GM12878 (cell line): ENCODE results near the gene VASH1. TPM values are rescaled to one million over a fixed set of nuclear protein-coding genes. Genes with fewer than 3 reads are reported as not detected.

Source experiments
- ATAC-seq: fragments of 200-7000 bp; cut with Tn5 transposase; 3 replicates; pipeline ENCODE4 v1.9.1; 2020; ENCODE audit warnings: mild to moderate bottlenecking, moderate library complexity
- BruUV-seq: library from RNA; stranded (reverse); fragments of 400-500 nt; replicated peaks from 2 replicates; lab custom pipeline; 2021; lab: Mats Ljungman, UMichigan
- CTCF ChIA-PET: fragments of 300-600 bp; sonication (Branson Sonifier 250); formaldehyde crosslinking; extraction: SDS; loops from one replicate; lab custom pipeline; 2021; ENCODE audit warnings: inconsistent platforms; lab: Yijun Ruan, JAX
- POLR2A ChIA-PET: fragments of 350-600 bp; formaldehyde crosslinking; extraction: SDS; loops from one replicate; lab custom pipeline; 2021; ENCODE audit warnings: inconsistent platforms; lab: Charles Lee
- RAD21 ChIA-PET: fragments of 300-600 bp; sonication (Branson Sonifier 250); formaldehyde crosslinking; loops from one replicate; lab custom pipeline; 2023; ENCODE audit warnings: antibody characterized with exemption; ENCODE audit not compliant: unreplicated experiment; lab: Charles Lee
- SMC1A ChIA-PET: fragments of 300-600 bp; sonication (Branson Sonifier 250); formaldehyde crosslinking; loops from one replicate; lab custom pipeline; 2023; ENCODE audit not compliant: unreplicated experiment, uncharacterized antibody; lab: Charles Lee
- DNase-seq: peaks from one replicate; pipeline ENCODE4 v3.0.0-alpha.2; 2011; ENCODE audit warnings: low read depth, low spot score
- FAIRE-seq: peaks from 3 replicates; lab custom pipeline; 2011; peaks lifted over from hg19 to GRCh38; lab: Jason Lieb, UNC
- H2AFZ ChIP-seq: 2 replicates; pipeline ENCODE4 v1.6.0; 2011; ENCODE audit warnings: low read depth, low read length, control low read depth; ENCODE audit not compliant: control insufficient read depth
- H3K27ac ChIP-seq: 2 replicates; pipeline ENCODE4 v1.5.1; 2011; ENCODE audit warnings: control low read depth; ENCODE audit not compliant: control insufficient read depth, insufficient read depth
- H3K27me3 ChIP-seq, 2 experiments: replicated peaks in 1 of 2; 2 replicates each; pipeline versions ENCODE4 v1.6.0 to v1.6.1; 2011; ENCODE audit warnings: low read length in 1 of 2; ENCODE audit not compliant: control insufficient read depth in 2 of 2, insufficient read depth in 2 of 2
- H3K36me3 ChIP-seq, 2 experiments: 2 replicates each; pipeline ENCODE4 v1.5.1; 2011; ENCODE audit warnings: low read length in 1 of 2; ENCODE audit not compliant: control insufficient read depth in 2 of 2, insufficient read depth in 2 of 2
- H3K4me1 ChIP-seq: 2 replicates; pipeline ENCODE4 v1.6.1; 2011; ENCODE audit warnings: mild to moderate bottlenecking, low read length, moderate library complexity, mixed read lengths; ENCODE audit not compliant: control insufficient read depth, insufficient read depth
- H3K4me2 ChIP-seq: 2 replicates; pipeline ENCODE4 v1.6.0; 2011; ENCODE audit warnings: control low read depth; ENCODE audit not compliant: control insufficient read depth, insufficient read depth
- H3K4me3 ChIP-seq: fragments of 200-600 bp; sonication (generic); 2 replicates; pipeline ENCODE4 v1.5.1; 2016
- H3K79me2 ChIP-seq: 2 replicates; pipeline ENCODE4 v1.6.0; 2011; ENCODE audit warnings: low read length; ENCODE audit not compliant: control insufficient read depth, insufficient read depth
- H3K9ac ChIP-seq: 2 replicates; pipeline ENCODE4 v1.8.0; 2011; ENCODE audit warnings: low read length, control low read depth, mixed read lengths; ENCODE audit not compliant: control insufficient read depth, insufficient read depth
- H3K9me3 ChIP-seq: replicated peaks from 3 replicates; pipeline ENCODE4 v1.5.1; 2011; ENCODE audit warnings: mild to moderate bottlenecking, low read length; ENCODE audit not compliant: control insufficient read depth, insufficient read depth
- H4K20me1 ChIP-seq: 2 replicates; pipeline ENCODE4 v1.6.0; 2011; ENCODE audit not compliant: control insufficient read depth, insufficient read depth
- CHD1 ChIP-seq: IDR thresholded peaks from 2 replicates; pipeline ENCODE4 v1.6.1; 2012; ENCODE audit warnings: low read depth, low read length, improper control_type of control experiment
- SP1 ChIP-seq: IDR thresholded peaks from one replicate; pipeline ENCODE4 v1.6.1; 2011; ENCODE audit warnings: low read depth, low read length
- SREBF1 ChIP-seq: IDR thresholded peaks from 2 replicates; pipeline ENCODE4 v1.6.1; 2012; ENCODE audit warnings: mild to moderate bottlenecking, low read length
- SUPT20H ChIP-seq: IDR thresholded peaks from 2 replicates; pipeline ENCODE4 v1.6.1; 2011; ENCODE audit warnings: low read depth, mild to moderate bottlenecking, low read length, moderate library complexity, borderline replicate concordance; ENCODE audit not compliant: control insufficient read depth
- TCF3 ChIP-seq: IDR thresholded peaks from 2 replicates; pipeline ENCODE4 v1.6.1; 2012; ENCODE audit warnings: low read depth, mild to moderate bottlenecking, low read length, borderline replicate concordance; ENCODE audit not compliant: insufficient read depth
- ZNF207 ChIP-seq: fragments of 450-650 bp; IDR thresholded peaks from 2 replicates; pipeline ENCODE4 v1.6.1; 2014; ENCODE audit warnings: antibody characterized with exemption, mild to moderate bottlenecking, borderline replicate concordance
- WGBS: methylation state at CpG from one replicate; pipeline ENCODE4 v1.1.6; 2016; ENCODE audit warnings: low lambda C conversion rate; ENCODE audit not compliant: insufficient replicate concordance, insufficient coverage; ENCODE audit errors: missing lambda C conversion rate; 5-methylcytosine and 5-hydroxymethylcytosine counted together
- in situ Hi-C: fragments of 300-500 bp; cut with MboI; formaldehyde crosslinking; loops from 9 replicates; pipeline ENCODE4 v1.14.3; 2018; ENCODE audit warnings: mixed read lengths
- intact Hi-C: fragments of 100-400 bp; cut with micrococcal nuclease; formaldehyde crosslinking; loops from one replicate; pipeline ENCODE4 v1.14.2; 2022; ENCODE audit not compliant: unreplicated experiment
- polyA plus RNA-seq, 11 experiments: library from polyadenylated mRNA; depleted of rRNA in 4 of 11; unstranded in 6 of 11; stranded (reverse) in 5 of 11; fragments of >200 nt; fragmentation: Nextera tagmentation in 4 of 11; fragmentation: Illumina TruSeq in 1 of 11; extraction: Ambion mirVana in 4 of 11; extraction: Trizol in 1 of 11; gene quantifications; 1 replicate in 1 of 11; 2 replicates in 10 of 11; pipeline versions ENCODE4 v1.2.1 to v1.2.3, GENCODE V29; 2011 to 2016; ENCODE audit warnings: inconsistent platforms in 2 of 11, missing spikeins in 2 of 11, low read depth in 1 of 11
- total RNA-seq, 4 experiments: library from RNA; depleted of rRNA in 3 of 4; stranded (reverse); fragments of >200 nt in 3 of 4; fragmentation: Illumina TruSeq in 1 of 4; extraction: Trizol in 1 of 4; gene quantifications; 2 replicates each; pipeline versions ENCODE4 v1.2.1 to v1.2.3, GENCODE V29; 2013 to 2021
- TF ChIP-seq, protein P1 (sequence below): fragments of 150-350 bp; IDR thresholded peaks from 2 replicates; pipeline ENCODE4 v1.6.1; 2014; ENCODE audit warnings: mild to moderate bottlenecking, low read depth, low read length

VASH1 gene
- total and polyA plus RNA-seq, 10 of the 15 experiments (the other 5 are each of a cell fraction or from before 2014, with no cell fraction given): 0.06 to 2.3 (median 0.53) TPM

DNA sequence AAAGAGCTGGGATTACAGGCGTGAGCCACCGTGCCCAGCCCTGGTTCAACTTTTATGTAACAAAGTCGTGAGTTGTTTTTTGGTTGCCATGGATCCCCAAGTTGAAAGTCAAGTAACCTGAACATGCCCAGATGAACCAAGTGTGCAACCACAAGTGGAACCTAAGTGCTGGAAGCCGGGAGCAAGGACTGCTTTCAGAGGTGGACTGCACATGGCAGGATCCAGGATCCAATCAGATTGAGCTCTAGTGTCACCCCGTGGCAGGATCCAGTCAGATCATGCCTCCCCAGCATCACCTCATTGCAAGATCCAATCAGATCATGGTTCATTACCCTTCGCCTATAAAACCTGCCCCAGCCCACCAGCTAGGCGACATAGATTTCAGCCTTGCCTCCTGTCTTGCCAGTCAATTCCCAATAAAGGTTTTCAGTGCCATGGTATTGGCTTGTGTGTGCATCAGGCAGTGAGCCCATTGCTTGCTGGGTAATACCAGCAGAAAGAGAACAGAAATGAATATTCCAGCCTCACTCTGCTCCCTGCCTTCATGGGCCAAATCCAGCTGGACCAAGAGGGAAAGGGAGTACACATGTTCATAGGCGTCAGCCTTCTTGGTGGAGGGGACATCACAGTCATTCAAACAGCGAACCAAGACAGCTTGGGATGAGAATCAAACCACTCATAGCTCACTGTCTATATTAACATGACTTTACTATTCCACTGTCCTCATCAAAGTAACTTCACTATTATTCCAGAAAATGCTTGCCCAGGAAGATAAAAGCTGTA is 43.6 kb upstream of the VASH1 start (continued):
- TF ChIP-seq SREBF1 (no peak), TCF3 (no peak), ZNF207 (no peak)

DNA sequence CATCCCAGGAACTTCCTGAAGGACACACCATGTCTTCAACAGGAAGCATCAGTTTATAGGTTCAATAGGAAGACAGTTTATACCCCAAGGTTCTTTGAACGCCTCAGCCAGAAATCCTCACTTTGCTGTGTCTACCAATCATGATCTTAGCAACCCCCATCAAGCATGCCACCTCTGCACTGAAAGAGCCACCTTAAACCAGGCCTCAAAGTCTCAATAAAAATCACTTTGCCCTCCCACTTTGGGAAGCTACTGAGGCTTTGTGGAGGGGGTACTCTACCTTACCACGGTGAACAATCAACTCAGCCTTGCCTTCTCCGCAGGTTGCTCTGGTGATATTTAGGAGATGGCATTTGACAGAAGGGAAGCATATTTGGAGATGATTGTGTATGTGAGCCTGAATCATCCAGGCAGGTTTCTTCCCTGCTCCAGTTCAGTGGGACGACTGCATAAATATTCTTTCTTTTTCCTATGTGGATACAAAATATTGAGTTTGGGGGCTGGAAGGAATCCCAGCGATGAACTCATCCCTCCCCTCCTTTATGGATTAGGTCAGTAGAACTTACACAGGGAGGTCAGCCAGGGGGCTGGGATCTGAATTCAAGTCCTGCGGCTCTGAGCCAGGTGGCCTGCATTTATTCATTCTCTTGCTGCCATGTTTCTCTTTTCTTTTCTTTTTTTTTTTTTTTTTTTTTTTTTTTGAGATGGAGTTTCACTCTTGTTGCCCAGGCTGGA is 42.8 kb upstream of the VASH1 start:
- FAIRE-seq (no peak), ATAC-seq (no peak), DNase-seq (no peak)
- H3K4me1 ChIP-seq: peaks cover 14% of the 10 kb centered on the region
- H3K9ac ChIP-seq: no peak overlapping the region
- no peaks in the 10 kb centered on the region for H3K79me2 ChIP-seq
- 61% methylated on average over 6 of the region's 6 CpGs for WGBS
- ChIA-PET POLR2A (interaction anchor here (0.7 kb wide), 1 partner anchor 185 kb away, joined by 3 read pairs; no protein-coding TSS in a partner anchor), RAD21 (interaction anchor here (0.6 kb wide), 1 partner anchor 262 kb away, joined by 3 read pairs; no protein-coding TSS in a partner anchor), SMC1A (interaction anchor here (1.5 kb wide), 1 partner anchor 93 kb away, joined by 5 read pairs; no protein-coding TSS in a partner anchor), CTCF (interaction anchor here (1.2 to 8.0 kb wide), 3 partner anchors 8 to 15 kb away, joined by 3 to 48 read pairs (median 4); no protein-coding TSS in a partner anchor)
- H3K4me2 ChIP-seq: no peak overlapping the region
- no peaks in the 10 kb centered on the region for H3K36me3 ChIP-seq
- intact Hi-C loops (no loop called here), in situ Hi-C loops (loop anchor here (5.0 to 10.0 kb wide), 2 partner anchors 64 to 346 kb away; no protein-coding TSS in a partner anchor)
- H3K4me3 ChIP-seq: no peak overlapping the region
- no TSS peak for BruUV-seq
- TF ChIP-seq SP1 (no peak), SUPT20H (no peak), CHD1 (no peak)
- TF ChIP-seq, protein P1, sequence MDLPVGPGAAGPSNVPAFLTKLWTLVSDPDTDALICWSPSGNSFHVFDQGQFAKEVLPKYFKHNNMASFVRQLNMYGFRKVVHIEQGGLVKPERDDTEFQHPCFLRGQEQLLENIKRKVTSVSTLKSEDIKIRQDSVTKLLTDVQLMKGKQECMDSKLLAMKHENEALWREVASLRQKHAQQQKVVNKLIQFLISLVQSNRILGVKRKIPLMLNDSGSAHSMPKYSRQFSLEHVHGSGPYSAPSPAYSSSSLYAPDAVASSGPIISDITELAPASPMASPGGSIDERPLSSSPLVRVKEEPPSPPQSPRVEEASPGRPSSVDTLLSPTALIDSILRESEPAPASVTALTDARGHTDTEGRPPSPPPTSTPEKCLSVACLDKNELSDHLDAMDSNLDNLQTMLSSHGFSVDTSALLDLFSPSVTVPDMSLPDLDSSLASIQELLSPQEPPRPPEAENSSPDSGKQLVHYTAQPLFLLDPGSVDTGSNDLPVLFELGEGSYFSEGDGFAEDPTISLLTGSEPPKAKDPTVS: no peak
- no peak overlapping the region for H3K27ac ChIP-seq
- no peaks in the 10 kb centered on the region for H4K20me1 ChIP-seq
- no peaks in the 10 kb centered on the region; the same call in 2 of the 3 replicates for H3K9me3 ChIP-seq
- H3K27me3 ChIP-seq: no peaks in the 10 kb centered on the region
- H2AFZ ChIP-seq: no peak overlapping the region
